ENCODE measurements around the gene KCNMB1. TPM values are rescaled to one million over a fixed set of nuclear protein-coding genes. Genes with fewer than 3 reads are reported as not detected.

KCNMB1 gene
- total RNA-seq, 1 donor from 2014 or later = 0.20 TPM

GRCh38 chr5:170362102-170362501 lies 27.1 kb downstream of the KCNMB1 start:
- peaks cover 7% of the 10 kb centered on the region for H3K4me1 Mint-ChIP-seq
- no peaks in the 10 kb centered on the region for H3K9me3 Mint-ChIP-seq
- H3K27ac Mint-ChIP-seq = no peak overlapping the region
- no peaks in the 10 kb centered on the region for H3K36me3 Mint-ChIP-seq
- no peak for TF ChIP-seq CTCF (IDR thresholded peaks at IDR 0.05; ENCODE audit: unreplicated experiment)
- H3K4me3 Mint-ChIP-seq = no peak overlapping the region
- DNase-seq (ENCODE audit: low spot score in 2 of 2, unreplicated experiment in 2 of 2) = no peak
- peaks cover 1% of the 10 kb centered on the region for H3K27me3 Mint-ChIP-seq (ENCODE audit: low read depth)

DNA sequence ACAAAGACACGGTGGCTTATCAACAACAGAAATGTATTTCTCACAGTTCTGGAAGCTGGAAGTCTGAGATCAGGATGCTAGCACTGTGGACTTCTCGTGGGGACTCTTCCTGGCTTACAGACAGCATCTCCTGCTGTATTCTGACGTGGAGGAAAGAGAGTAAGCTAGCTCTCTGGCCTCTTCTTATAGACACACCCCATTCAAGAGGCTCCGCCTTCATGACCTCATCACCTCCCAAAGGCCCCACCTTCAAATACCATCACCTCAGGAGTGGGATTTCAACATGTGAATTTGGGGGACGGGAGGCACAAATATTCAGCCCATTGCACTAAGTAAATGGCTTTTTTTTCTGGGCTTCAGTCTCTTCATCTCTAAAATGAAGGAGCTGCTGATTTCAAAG lies 27.6 kb downstream of the KCNMB1 start:
- Mint-ChIP-seq H3K4me3 (no peak overlapping the region), H3K9me3 (no peaks in the 10 kb centered on the region), H3K27me3 (ENCODE audit: low read depth) (peaks cover 1% of the 10 kb centered on the region), H3K36me3 (no peaks in the 10 kb centered on the region), H3K27ac (no peak overlapping the region), H3K4me1 (peaks cover 7% of the 10 kb centered on the region)
- DNase-seq (ENCODE audit: low spot score in 2 of 2, unreplicated experiment in 2 of 2) = no peak
- TF ChIP-seq CTCF (IDR thresholded peaks at IDR 0.05; ENCODE audit: unreplicated experiment) = no peak

DNA sequence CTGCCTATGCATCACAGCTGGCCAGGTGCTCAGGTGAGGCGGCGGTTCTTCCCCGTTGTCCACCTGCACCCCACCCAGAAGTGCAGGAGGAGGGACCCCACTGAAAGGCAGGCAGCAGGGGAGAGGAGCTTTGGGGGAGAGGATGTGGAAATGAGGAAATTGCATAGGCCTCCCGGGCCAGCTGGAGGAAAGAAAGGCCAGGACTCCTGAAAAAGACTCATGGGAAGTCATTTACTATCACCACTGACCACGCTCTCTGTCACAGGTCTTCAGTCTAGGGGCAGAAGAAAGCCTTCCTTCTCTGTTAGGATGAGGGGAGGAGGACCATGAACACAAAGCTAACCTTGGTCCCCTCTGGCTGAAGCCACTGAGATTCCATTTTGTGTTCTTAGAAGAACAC lies 28.1 kb downstream of the KCNMB1 start:
- no peak for TF ChIP-seq CTCF (IDR thresholded peaks at IDR 0.05; ENCODE audit: unreplicated experiment)
- Mint-ChIP-seq H3K36me3 (no peaks in the 10 kb centered on the region), H3K27ac (no peak overlapping the region), H3K27me3 (ENCODE audit: low read depth) (peaks cover 1% of the 10 kb centered on the region), H3K4me3 (no peak overlapping the region), H3K9me3 (no peaks in the 10 kb centered on the region), H3K4me1 (peaks cover 12% of the 10 kb centered on the region)
- DNase-seq (ENCODE audit: low spot score in 2 of 2, unreplicated experiment in 2 of 2) = no peak

GRCh38 chr5:170360709-170361108 lies 28.5 kb downstream of the KCNMB1 start:
- Mint-ChIP-seq H3K27me3 (ENCODE audit: low read depth) (peaks cover 1% of the 10 kb centered on the region), H3K36me3 (no peaks in the 10 kb centered on the region), H3K4me1 (peaks cover 16% of the 10 kb centered on the region), H3K9me3 (no peaks in the 10 kb centered on the region), H3K27ac (no peak overlapping the region), H3K4me3 (no peak overlapping the region)
- TF ChIP-seq CTCF (IDR thresholded peaks at IDR 0.05; ENCODE audit: unreplicated experiment) = no peak
- DNase-seq (ENCODE audit: low spot score in 2 of 2, unreplicated experiment in 2 of 2) = no peak

DNA sequence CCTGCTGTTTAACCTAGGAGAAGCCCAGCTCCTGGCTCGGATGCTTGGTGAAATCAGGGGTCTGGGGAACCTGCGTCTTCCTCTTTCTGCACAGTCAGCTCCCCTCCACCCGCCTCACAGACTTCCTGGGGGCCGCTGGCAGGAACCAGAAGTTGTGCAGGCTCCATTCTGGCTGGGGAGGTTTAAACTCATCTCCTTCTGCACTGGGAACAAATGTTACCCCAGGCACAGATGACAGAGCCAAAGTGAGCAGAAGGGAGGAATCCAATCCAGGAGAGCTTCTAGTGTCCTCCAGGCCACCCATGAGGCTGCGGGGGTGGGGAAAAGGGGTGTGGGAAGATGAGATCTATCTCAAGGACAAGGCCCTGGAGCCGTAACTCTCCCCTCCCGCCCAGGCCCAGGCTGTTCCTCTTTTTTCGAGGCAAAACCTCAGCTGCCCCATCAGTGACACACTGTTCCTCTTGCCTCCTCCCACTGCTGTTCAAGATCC lies 31.2 kb downstream of the KCNMB1 start:
- H3K36me3 Mint-ChIP-seq = no peaks in the 10 kb centered on the region
- no peaks in the 10 kb centered on the region for H3K9me3 Mint-ChIP-seq
- peaks cover 31% of the 10 kb centered on the region for H3K4me1 Mint-ChIP-seq
- peaks cover 16% of the 10 kb centered on the region for H3K27me3 Mint-ChIP-seq (ENCODE audit: low read depth)
- no peak for DNase-seq (ENCODE audit: low spot score in 2 of 2, unreplicated experiment in 2 of 2)
- H3K27ac Mint-ChIP-seq = no peak overlapping the region
- no peak overlapping the region for H3K4me3 Mint-ChIP-seq
- no peak for TF ChIP-seq CTCF (IDR thresholded peaks at IDR 0.05; ENCODE audit: unreplicated experiment)

- no peak for DNase-seq (ENCODE audit: low spot score in 2 of 2, unreplicated experiment in 2 of 2)
- H3K27ac Mint-ChIP-seq = no peak overlapping the region
- H3K27me3 Mint-ChIP-seq (ENCODE audit: low read depth) = peaks cover 23% of the 10 kb centered on the region
- H3K4me1 Mint-ChIP-seq = peaks cover 31% of the 10 kb centered on the region
- no peak overlapping the region for H3K4me3 Mint-ChIP-seq
- TF ChIP-seq CTCF (IDR thresholded peaks at IDR 0.05; ENCODE audit: unreplicated experiment) = no peak
- no peaks in the 10 kb centered on the region for H3K9me3 Mint-ChIP-seq
- no peaks in the 10 kb centered on the region for H3K36me3 Mint-ChIP-seq
Observed at GRCh38 chr5:170355601-170356098, 33.5 kb downstream of the KCNMB1 start.

Measured in mesothelial cell of epicardium (in vitro differentiated cells).